Astrocyte (in vitro differentiated cells and primary cell): ENCODE results near the gene PEAK1. TPM values are rescaled to one million over a fixed set of nuclear protein-coding genes. Genes with fewer than 3 reads are reported as not detected.

Source experiments
- DNase-seq: peaks from one replicate; pipeline ENCODE4 v3.0.0-alpha.2; 2010; ENCODE audit warnings: low read depth
- FAIRE-seq: peaks from 2 replicates; lab custom pipeline; 2011; peaks lifted over from hg19 to GRCh38; lab: Jason Lieb, UNC
- H2AFZ ChIP-seq: 2 replicates; pipeline ENCODE4 v1.6.0; 2012; ENCODE audit warnings: low read depth, low read length, inconsistent platforms
- H3K27ac ChIP-seq: 2 replicates; pipeline ENCODE4 v1.5.1; 2011; ENCODE audit warnings: low read depth, low read length, inconsistent platforms
- H3K27me3 ChIP-seq: 2 replicates; pipeline ENCODE4 v1.6.0; 2011; ENCODE audit warnings: low read length, inconsistent platforms; ENCODE audit not compliant: insufficient read depth
- H3K36me3 ChIP-seq: 2 replicates; pipeline ENCODE4 v1.5.1; 2011; ENCODE audit warnings: low read length, inconsistent platforms; ENCODE audit not compliant: insufficient read depth
- H3K4me1 ChIP-seq: 2 replicates; pipeline ENCODE4 v1.5.1; 2011; ENCODE audit warnings: low read length, inconsistent platforms; ENCODE audit not compliant: insufficient read depth
- H3K4me2 ChIP-seq: 2 replicates; pipeline ENCODE4 v1.6.0; 2012; ENCODE audit warnings: low read length, inconsistent platforms
- H3K4me3 ChIP-seq: 2 replicates; pipeline ENCODE4 v1.5.1; 2011; ENCODE audit warnings: low read depth, mild to moderate bottlenecking, low read length, inconsistent platforms; ENCODE audit not compliant: insufficient read depth
- H3K79me2 ChIP-seq: 2 replicates; pipeline ENCODE4 v1.6.0; 2012; ENCODE audit warnings: mild to moderate bottlenecking, low read length, inconsistent platforms; ENCODE audit not compliant: insufficient read depth
- H3K9ac ChIP-seq: 2 replicates; pipeline ENCODE4 v1.6.0; 2012; ENCODE audit warnings: mild to moderate bottlenecking, low read length, inconsistent platforms
- H3K9me3 ChIP-seq: 2 replicates; pipeline ENCODE4 v1.5.1; 2012; ENCODE audit warnings: low read depth, mild to moderate bottlenecking, low read length, inconsistent platforms; ENCODE audit not compliant: insufficient read depth
- H4K20me1 ChIP-seq: 2 replicates; pipeline ENCODE4 v1.6.0; 2012; ENCODE audit warnings: low read length, inconsistent platforms; ENCODE audit not compliant: insufficient read depth
- H3K27ac Mint-ChIP-seq: one replicate; pipeline ENCODE4 v1.8.0; 2021; ENCODE audit warnings: mild to moderate bottlenecking, mixed read lengths; ENCODE audit not compliant: unreplicated experiment
- H3K27me3 Mint-ChIP-seq: one replicate; pipeline ENCODE4 v1.8.0; 2021; ENCODE audit warnings: low read depth, mixed read lengths; ENCODE audit not compliant: unreplicated experiment
- H3K36me3 Mint-ChIP-seq: one replicate; pipeline ENCODE4 v1.8.0; 2021; ENCODE audit warnings: low read depth, mixed read lengths; ENCODE audit not compliant: unreplicated experiment
- H3K4me1 Mint-ChIP-seq: one replicate; pipeline ENCODE4 v1.8.0; 2021; ENCODE audit warnings: low read depth, mixed read lengths; ENCODE audit not compliant: unreplicated experiment
- H3K4me3 Mint-ChIP-seq: one replicate; pipeline ENCODE4 v1.8.0; 2021; ENCODE audit warnings: mild to moderate bottlenecking, moderate library complexity, mixed read lengths; ENCODE audit not compliant: unreplicated experiment
- H3K9me3 Mint-ChIP-seq: one replicate; pipeline ENCODE4 v1.8.0; 2021; ENCODE audit warnings: mild to moderate bottlenecking, mixed read lengths; ENCODE audit not compliant: unreplicated experiment
- EZH2 ChIP-seq: IDR thresholded peaks from 2 replicates; pipeline ENCODE4 v1.6.1; 2012; ENCODE audit warnings: mild to moderate bottlenecking, low read length, inconsistent platforms; ENCODE audit not compliant: insufficient read depth
- total RNA-seq: library from RNA; stranded (reverse); gene quantifications from 2 replicates; pipeline ENCODE4 v1.2.1, GENCODE V29; 2021
- TF ChIP-seq, protein P1 (sequence below): IDR thresholded peaks from 2 replicates; pipeline ENCODE4 v1.5.1; 2011; ENCODE audit warnings: low read depth, mild to moderate bottlenecking, inconsistent platforms, low read length, moderate library complexity; ENCODE audit not compliant: insufficient read depth

Gene PEAK1
- total RNA-seq, 1 donor from 2014 or later: 62.3 TPM

- Mint-ChIP-seq H3K27me3 (no peaks in the 10 kb centered on the region), H3K27ac (no peak overlapping the region), H3K36me3 (no peaks in the 10 kb centered on the region), H3K4me3 (no peak overlapping the region), H3K9me3 (no peaks in the 10 kb centered on the region), H3K4me1 (peaks cover 22% of the 10 kb centered on the region)
- Histone ChIP-seq H3K27me3 (no peaks in the 10 kb centered on the region), H3K36me3 (no peaks in the 10 kb centered on the region), H3K79me2 (peaks cover 100% of the 10 kb centered on the region), H3K4me1 (peaks cover 12% of the 10 kb centered on the region), H3K4me2 (no peak overlapping the region), H3K4me3 (no peak overlapping the region), H3K27ac (no peak overlapping the region), H3K9me3 (no peaks in the 10 kb centered on the region), H2AFZ (no peak overlapping the region), H4K20me1 (peaks cover 89% of the 10 kb centered on the region), H3K9ac (no peak overlapping the region)
- FAIRE-seq (no peak), DNase-seq (no peak)
- TF ChIP-seq, protein P1, sequence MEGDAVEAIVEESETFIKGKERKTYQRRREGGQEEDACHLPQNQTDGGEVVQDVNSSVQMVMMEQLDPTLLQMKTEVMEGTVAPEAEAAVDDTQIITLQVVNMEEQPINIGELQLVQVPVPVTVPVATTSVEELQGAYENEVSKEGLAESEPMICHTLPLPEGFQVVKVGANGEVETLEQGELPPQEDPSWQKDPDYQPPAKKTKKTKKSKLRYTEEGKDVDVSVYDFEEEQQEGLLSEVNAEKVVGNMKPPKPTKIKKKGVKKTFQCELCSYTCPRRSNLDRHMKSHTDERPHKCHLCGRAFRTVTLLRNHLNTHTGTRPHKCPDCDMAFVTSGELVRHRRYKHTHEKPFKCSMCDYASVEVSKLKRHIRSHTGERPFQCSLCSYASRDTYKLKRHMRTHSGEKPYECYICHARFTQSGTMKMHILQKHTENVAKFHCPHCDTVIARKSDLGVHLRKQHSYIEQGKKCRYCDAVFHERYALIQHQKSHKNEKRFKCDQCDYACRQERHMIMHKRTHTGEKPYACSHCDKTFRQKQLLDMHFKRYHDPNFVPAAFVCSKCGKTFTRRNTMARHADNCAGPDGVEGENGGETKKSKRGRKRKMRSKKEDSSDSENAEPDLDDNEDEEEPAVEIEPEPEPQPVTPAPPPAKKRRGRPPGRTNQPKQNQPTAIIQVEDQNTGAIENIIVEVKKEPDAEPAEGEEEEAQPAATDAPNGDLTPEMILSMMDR: no peak
- TF ChIP-seq EZH2: no peak
Observed at GRCh38 chr15:77413699-77414349, 6.1 kb downstream of the PEAK1 start.

- no peak overlapping the region for H3K4me2 ChIP-seq
- H2AFZ ChIP-seq: no peak overlapping the region
- Mint-ChIP-seq H3K36me3 (no peaks in the 10 kb centered on the region), H3K9me3 (no peaks in the 10 kb centered on the region), H3K4me3 (no peak overlapping the region), H3K27me3 (no peaks in the 10 kb centered on the region), H3K4me1 (peaks cover 19% of the 10 kb centered on the region), H3K27ac (no peak overlapping the region)
- H4K20me1 ChIP-seq: peaks cover 94% of the 10 kb centered on the region
- no peak overlapping the region for H3K9ac ChIP-seq
- TF ChIP-seq EZH2: no peak
- TF ChIP-seq, protein P1: no peak
- FAIRE-seq (no peak), DNase-seq (no peak)
- H3K27ac ChIP-seq: no peak overlapping the region
- H3K4me3 ChIP-seq: no peak overlapping the region
- peaks cover 100% of the 10 kb centered on the region for H3K79me2 ChIP-seq
- H3K27me3 ChIP-seq: no peaks in the 10 kb centered on the region
- peaks cover 12% of the 10 kb centered on the region for H3K4me1 ChIP-seq
- no peaks in the 10 kb centered on the region for H3K9me3 ChIP-seq
- H3K36me3 ChIP-seq: no peaks in the 10 kb centered on the region
Observed at GRCh38 chr15:77412972-77413698, 6.8 kb downstream of the PEAK1 start.

DNA sequence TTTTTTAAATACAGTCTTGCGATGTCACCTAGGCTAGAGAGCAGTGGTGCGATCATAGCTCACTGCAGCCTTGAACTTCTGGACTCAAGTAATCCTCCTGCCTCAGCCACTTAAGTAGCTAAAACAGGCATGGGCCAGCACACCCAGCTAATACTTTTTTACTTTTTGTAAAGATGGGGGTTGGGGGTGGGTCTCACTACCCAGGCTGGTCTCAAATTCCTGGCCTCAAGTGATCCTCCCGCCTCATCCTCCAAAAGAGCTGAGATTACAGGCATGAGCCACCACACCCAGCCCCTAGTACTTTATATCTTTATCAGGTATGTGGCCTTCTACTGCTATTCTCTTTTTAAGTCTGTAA, 8.3 kb downstream of the PEAK1 start:
- Mint-ChIP-seq H3K9me3 (peaks cover 2% of the 10 kb centered on the region), H3K27me3 (no peaks in the 10 kb centered on the region), H3K4me1 (peaks cover 8% of the 10 kb centered on the region), H3K36me3 (peaks cover 4% of the 10 kb centered on the region), H3K4me3 (no peak overlapping the region), H3K27ac (no peak overlapping the region)
- no peaks in the 10 kb centered on the region for H3K36me3 ChIP-seq
- H3K4me1 ChIP-seq: no peaks in the 10 kb centered on the region
- TF ChIP-seq, protein P1: no peak
- no peak for TF ChIP-seq EZH2
- no peak overlapping the region for H3K4me3 ChIP-seq
- no peak overlapping the region for H3K9ac ChIP-seq
- no peak overlapping the region for H3K4me2 ChIP-seq
- FAIRE-seq (no peak), DNase-seq (no peak)
- no peaks in the 10 kb centered on the region for H3K27me3 ChIP-seq
- no peak overlapping the region for H2AFZ ChIP-seq
- peaks cover 100% of the 10 kb centered on the region for H3K79me2 ChIP-seq
- H4K20me1 ChIP-seq: peaks cover 91% of the 10 kb centered on the region
- H3K27ac ChIP-seq: no peak overlapping the region
- H3K9me3 ChIP-seq: no peaks in the 10 kb centered on the region
